AG04450 (cell line): ENCODE measurements around the gene PALMD. TPM values are rescaled to one million over a fixed set of nuclear protein-coding genes. Genes with fewer than 3 reads are reported as not detected.

Experiments used
- CTCF ChIA-PET: fragments of 300-600, 350-600 bp; formaldehyde crosslinking; extraction: SDS; loops from one replicate; lab custom pipeline; 2022; ENCODE audit warnings: antibody characterized with exemption, inconsistent platforms; lab: Charles Lee
- POLR2A ChIA-PET: fragments of 350-600 bp; formaldehyde crosslinking; extraction: SDS; loops from one replicate; lab custom pipeline; 2021; ENCODE audit warnings: antibody characterized with exemption, inconsistent platforms; lab: Yijun Ruan, JAX
- DNase-seq: peaks from one replicate; pipeline ENCODE4 v3.0.0-alpha.2; 2011; ENCODE audit warnings: low read depth, low spot score
- H3K27ac ChIP-seq: one replicate; pipeline ENCODE4 v1.5.1; 2012; ENCODE audit warnings: low read depth, low read length, control low read depth
- H3K27me3 ChIP-seq: one replicate; pipeline ENCODE4 v1.6.0; 2012; ENCODE audit warnings: low read length; ENCODE audit not compliant: control insufficient read depth, insufficient read depth
- H3K4me3 ChIP-seq: 2 replicates; pipeline ENCODE4 v1.5.1; 2011; ENCODE audit warnings: mild to moderate bottlenecking, low read depth, low read length, control low read depth
- H3K9me3 ChIP-seq: 2 replicates; pipeline ENCODE4 v1.5.1; 2012; ENCODE audit warnings: low read length; ENCODE audit not compliant: control insufficient read depth, insufficient read depth
- CTCF ChIP-seq: IDR thresholded peaks from 2 replicates; pipeline ENCODE4 v1.5.1; 2011; ENCODE audit warnings: low read depth, low read length, control low read depth, inconsistent platforms
- polyA plus RNA-seq: library from polyadenylated mRNA; depleted of rRNA; stranded (reverse); fragments of >200 nt; gene quantifications from 2 replicates; pipeline ENCODE4 v1.2.3, GENCODE V29; 2011

PALMD gene
- polyA plus RNA-seq, 1 experiment: 0.37 TPM

GRCh38 chr1:99634971-99635624 lies 10.8 kb upstream of the PALMD start:
- H3K27me3 ChIP-seq: no peaks in the 10 kb centered on the region
- ChIA-PET POLR2A (no interaction called here), CTCF (interaction anchor here (1.0 to 1.7 kb wide), 2 partner anchors 14 to 154 kb away, joined by 3 to 8 read pairs; no protein-coding TSS in a partner anchor)
- no peak overlapping the region for H3K27ac ChIP-seq
- no peak for DNase-seq
- H3K4me3 ChIP-seq: no peak overlapping the region
- no peaks in the 10 kb centered on the region for H3K9me3 ChIP-seq
- no peak for TF ChIP-seq CTCF

- no peak for DNase-seq
- POLR2A ChIA-PET: no interaction called here
- Histone ChIP-seq H3K9me3 (no peaks in the 10 kb centered on the region), H3K27me3 (no peaks in the 10 kb centered on the region), H3K4me3 (no peak overlapping the region), H3K27ac (no peak overlapping the region)
- CTCF ChIA-PET: interaction anchor here (1.0 to 1.7 kb wide), 2 partner anchors 14 to 154 kb away, joined by 3 to 8 read pairs; no protein-coding TSS in a partner anchor
- TF ChIP-seq CTCF: no peak
These were observed 10.2 kb upstream of the PALMD start for GRCh38 chr1:99635664-99636063.

- no peak overlapping the region for H3K27ac ChIP-seq
- H3K27me3 ChIP-seq: no peaks in the 10 kb centered on the region
- POLR2A ChIA-PET: no interaction called here
- no peak for TF ChIP-seq CTCF
- DNase-seq: no peak
- no peak overlapping the region for H3K4me3 ChIP-seq
- H3K9me3 ChIP-seq: no peaks in the 10 kb centered on the region
- CTCF ChIA-PET: interaction anchor here (1.0 kb wide), 1 partner anchor 49 kb away, joined by 3 read pairs; no protein-coding TSS in a partner anchor
These were observed 9.2 kb upstream of the PALMD start for GRCh38 chr1:99636647-99637175.

- H3K4me3 ChIP-seq: no peak overlapping the region
- no peak for DNase-seq
- H3K27me3 ChIP-seq: no peaks in the 10 kb centered on the region
- no peak overlapping the region for H3K27ac ChIP-seq
- CTCF ChIA-PET: no interaction called here
- no peak for TF ChIP-seq CTCF
- POLR2A ChIA-PET: no interaction called here
- no peaks in the 10 kb centered on the region for H3K9me3 ChIP-seq
These were observed 7.1 kb upstream of the PALMD start for GRCh38 chr1:99638853-99639252.

GRCh38 chr1:99639408-99639807 lies 6.5 kb upstream of the PALMD start:
- Histone ChIP-seq H3K9me3 (no peaks in the 10 kb centered on the region), H3K27ac (no peak overlapping the region), H3K27me3 (no peaks in the 10 kb centered on the region), H3K4me3 (no peak overlapping the region)
- CTCF ChIA-PET: no interaction called here
- DNase-seq: no peak
- POLR2A ChIA-PET: no interaction called here
- TF ChIP-seq CTCF: no peak
